NCI-H128 (cell line): ENCODE results near the gene ETV6.

Experiments used
- DNase-seq: peaks from one replicate; lab custom pipeline; 2025; ENCODE audit not compliant: unreplicated experiment; lab: John Stamatoyannopoulos, UW

Gene ETV6

DNA sequence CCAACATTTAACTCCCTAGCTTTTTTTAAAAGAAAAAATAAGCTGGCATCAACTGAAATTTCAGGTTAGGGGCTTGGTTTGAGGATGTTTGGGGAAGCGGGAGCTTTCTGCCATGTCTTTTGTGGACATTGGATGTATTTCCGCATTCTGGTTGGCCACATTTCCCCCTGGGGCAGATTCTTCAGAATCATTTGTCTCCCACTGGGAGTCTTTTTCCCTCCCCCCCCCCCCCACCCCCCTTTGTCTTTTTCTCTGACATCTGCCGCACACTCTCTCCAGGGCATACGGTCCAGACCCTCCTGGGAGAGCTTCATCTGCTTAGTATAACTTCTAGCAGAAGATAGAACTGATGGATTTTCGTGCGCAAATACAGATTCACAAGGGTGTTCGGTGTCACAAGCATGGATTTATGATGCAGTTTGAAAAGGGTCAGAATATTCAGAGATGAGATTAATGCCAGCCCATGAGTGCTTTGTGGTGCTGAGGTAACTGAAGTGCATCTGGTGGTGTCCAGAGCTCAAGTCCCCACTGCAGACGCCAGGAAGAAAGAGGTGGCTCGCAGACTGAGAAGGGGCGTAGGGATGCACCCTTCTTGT lies 40.2 kb downstream of the ETV6 start:
- no peak for DNase-seq

DNA sequence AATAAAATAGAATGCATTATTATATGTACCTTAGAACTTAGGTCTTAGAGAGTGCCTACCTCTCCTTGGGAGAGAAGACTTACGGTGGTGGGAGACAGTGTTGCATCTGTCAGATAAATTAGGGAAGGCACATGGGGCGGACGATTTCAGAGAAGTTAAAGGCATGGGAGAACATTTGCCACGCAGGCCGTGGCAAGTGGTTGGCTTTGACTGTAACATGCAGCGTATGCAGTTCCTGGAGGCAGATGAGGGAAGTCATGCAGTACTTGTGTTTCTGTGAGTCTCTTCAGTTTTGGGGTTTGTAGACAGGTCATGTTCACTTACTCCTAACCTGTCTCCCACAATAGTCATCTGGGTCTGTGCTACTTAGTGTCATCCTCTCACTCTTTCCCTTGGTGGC lies 43.6 kb downstream of the ETV6 start:
- DNase-seq, result no peak

DNA sequence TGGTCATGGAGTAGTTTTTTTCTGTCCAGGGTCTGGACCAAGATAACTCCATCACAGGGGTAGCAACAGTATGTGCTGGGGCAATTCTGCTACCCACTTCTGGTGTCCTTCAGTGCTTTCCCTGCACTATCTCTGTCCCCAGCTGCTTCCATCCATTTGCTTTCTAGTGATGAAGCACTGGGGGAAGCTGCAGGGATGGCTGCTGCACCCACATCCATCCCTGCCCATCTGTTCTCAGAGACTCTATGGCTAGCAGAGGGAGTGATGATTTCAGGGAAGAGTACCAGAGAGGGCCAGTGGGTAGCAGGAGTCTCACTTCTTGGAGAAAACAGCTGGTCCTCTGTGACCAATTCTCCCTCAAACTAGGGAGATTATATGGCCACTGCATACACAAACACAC lies 44.1 kb downstream of the ETV6 start:
- no peak for DNase-seq

- no peak for DNase-seq
Measured at GRCh38 chr12:11694528-11694927, 45.1 kb downstream of the ETV6 start.

DNA sequence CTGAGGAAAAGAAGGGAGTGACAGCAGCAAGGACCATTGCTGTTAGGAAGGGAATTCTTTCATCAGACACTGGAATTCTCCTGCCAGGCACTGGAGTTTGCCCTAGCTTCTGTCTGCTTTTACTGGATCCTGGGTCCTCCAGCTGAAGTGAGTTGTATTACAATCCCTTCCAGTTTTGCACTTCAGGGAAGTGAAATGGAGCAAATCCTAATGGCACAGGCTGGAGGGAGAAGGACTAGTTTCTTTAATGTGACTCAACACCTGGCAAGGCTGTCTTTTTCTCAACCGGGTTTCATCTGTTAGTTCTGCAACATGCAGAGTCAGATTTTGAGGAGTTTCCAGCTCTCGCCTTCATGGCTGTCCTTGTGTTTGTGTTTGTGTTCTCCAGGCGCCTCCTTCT lies 45.8 kb downstream of the ETV6 start:
- no peak for DNase-seq

DNA sequence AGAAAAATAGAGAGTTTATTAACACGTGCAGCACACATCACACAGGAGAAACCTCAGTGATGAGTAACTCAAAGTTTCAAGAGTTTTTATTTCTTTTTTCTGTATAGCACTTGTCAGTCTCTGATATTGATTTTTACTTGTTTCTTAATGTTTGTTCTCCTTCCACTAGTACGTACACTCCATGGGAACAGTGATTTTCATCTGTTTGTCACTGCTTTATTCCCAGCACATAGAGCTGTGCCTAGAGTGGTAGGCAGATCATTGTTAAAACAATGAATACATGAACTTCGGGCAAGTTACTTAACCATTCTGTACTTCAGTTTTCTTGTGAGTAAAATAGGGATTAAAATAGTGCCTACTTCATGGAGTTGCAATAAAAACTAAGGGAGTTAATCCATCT lies 46.6 kb downstream of the ETV6 start:
- DNase-seq, result no peak

- no peak for DNase-seq
Measured at GRCh38 chr12:11697131-11697530, 47.7 kb downstream of the ETV6 start.

GRCh38 chr12:11697670-11698387 lies 48.4 kb downstream of the ETV6 start:
- no peak for DNase-seq

DNA sequence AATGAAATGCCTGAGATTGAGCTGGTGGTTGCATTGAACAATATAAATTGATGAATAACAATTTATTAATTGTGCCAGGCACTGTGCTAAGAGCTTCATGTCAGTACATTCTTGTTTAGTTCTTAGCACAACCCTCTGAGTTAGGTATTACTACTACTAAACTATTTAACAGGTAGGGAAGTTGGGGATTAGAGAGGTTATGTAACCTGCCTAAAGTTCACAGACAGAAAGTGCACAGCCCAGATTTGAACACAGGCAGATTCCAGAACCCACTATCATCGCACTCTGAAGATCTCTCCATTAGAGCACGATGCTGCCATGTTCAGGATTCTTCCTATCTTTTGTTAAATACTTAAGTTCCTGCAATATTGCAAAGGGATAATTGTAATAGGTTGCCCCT lies 49.3 kb downstream of the ETV6 start:
- no peak for DNase-seq

DNA sequence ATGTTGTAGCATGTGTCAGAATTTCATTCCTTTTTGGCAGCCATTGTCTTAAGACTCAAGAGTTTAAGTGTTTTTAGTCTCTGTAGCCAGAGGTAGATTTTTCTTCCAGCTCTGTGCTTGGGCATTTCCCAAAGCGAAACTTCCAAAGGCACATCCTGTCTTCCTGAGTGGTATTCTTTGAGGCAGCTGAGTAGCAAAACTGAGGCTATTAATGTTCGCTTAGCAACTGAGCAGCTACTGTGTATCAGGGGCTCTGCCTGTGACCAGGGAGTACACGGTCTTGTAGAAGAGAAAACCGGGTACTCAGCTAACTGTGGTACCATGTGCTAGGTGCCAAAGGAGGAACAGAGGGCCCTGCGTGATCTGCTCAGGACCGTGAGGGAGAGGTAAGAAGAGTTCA lies 52.0 kb downstream of the ETV6 start:
- no peak for DNase-seq

DNA sequence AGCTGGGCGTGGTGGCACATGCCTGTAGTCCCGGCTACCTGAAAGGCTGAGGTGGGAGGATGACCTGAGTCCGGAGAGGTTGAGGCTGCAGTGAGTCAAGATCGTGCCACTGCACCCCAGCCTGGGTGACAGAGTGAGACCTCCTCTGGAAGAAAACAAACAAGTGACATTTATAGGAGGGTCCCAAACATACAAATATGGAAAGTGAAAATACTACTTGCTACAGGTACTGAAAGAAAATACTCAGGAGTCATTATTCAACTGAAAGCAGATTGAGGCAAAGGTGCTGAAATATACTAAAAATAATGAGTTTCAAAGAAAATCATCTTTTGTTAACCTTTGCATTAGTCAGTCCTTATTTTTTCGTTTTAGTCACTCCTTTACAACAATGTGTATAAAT lies 53.5 kb downstream of the ETV6 start:
- DNase-seq, result no peak

DNA sequence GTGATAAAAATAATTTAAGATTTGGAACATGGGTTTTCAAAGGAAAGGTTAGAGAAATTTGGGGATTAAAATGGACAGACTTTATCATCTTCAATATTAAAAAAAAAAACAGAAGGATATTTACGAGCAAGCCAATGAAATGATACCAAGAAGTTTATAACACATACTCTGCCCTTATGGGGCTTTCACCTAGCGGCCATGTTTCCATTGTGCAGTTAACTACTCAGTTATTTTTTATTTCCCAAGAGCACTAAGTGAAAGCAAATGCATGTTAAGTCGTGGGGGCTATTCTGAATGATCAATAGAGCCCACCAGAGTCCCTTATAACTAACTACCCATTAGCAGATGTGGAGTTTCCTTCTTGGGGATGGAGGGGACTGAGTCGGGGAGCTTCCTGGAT lies 53.9 kb downstream of the ETV6 start:
- DNase-seq, result no peak

- no peak for DNase-seq
Measured at GRCh38 chr12:11704089-11704488, 54.6 kb downstream of the ETV6 start.

DNA sequence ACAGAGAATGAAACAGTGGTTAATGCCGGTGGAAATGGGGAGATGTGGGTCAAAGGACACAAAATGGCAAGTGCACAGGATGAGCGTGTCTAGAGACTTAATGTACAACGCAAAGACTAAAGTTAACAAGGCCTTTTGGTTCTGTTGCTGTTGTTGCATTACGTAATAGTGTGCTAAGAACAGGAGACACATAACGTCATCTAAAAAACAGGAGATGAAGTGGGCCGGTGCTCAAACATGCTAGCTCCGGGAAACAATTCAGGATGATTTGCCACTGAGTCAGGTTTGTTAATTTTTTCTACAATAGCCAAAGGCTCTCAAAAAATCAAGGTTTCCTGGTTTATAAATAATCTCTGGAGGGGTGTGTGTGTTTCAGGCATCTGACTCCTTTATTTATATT lies 55.5 kb downstream of the ETV6 start:
- DNase-seq, result no peak

DNA sequence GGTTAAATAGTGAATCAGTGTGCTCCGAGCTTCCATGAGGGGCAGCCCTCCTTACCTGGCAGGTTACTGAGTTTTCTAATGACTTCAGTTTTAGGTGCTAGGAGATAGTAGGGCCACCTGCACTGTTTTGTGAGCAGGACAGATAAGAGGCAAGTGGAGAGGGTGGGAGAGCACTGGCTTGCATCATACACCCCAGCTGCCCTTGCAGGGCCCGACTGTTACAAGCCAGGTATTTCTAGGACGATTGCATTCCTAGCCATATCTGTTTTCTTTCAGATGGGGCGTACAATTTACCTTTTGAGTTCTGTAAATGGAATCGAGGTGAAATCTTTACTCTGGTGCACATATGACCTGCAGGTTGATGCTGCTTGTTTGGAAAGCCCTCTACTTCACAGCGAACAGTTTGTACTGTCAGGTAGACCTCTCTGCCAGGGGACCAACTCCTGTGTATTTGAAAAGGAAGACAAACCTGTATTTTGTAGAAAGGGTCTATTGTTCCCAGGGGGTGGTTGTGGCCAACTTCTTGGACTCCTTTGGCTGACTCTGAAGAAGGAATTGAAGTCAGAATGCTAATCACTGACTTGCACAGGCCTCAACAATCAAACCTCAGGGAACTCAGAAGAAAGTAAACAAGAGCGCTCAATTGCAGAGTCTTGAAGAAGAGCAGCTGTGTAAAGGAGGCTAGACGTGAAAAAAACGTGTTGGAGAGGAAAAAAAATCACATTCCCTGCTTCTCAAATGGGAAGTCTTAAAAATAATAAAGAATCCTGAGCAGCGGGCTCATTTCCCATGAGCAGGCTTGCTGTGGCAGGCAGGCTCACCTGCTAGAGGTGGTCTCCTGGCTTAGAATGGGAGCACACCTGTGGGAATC lies 57.3 kb downstream of the ETV6 start:
- no peak for DNase-seq

- DNase-seq, result no peak
Measured at GRCh38 chr12:11707535-11707934, 58.1 kb downstream of the ETV6 start.

DNA sequence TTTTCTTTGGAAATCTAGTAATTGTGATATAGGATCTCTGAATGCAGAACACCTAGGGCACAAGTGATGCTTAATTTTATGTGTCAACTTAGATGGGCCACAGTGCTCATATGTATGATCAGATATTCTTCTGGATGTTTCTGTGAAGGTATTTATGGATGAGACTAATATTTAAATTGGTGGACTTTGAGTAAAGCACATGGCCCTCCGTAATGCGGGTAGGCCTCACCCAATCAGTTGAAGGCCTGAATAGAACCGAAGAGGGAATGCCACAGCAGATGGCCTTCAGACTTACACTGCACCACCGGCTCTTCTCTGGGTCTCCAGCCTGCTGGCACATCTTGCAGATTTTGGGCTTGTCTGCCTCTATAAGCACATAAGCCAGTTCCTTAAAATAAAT lies 60.0 kb downstream of the ETV6 start:
- DNase-seq, result no peak

DNA sequence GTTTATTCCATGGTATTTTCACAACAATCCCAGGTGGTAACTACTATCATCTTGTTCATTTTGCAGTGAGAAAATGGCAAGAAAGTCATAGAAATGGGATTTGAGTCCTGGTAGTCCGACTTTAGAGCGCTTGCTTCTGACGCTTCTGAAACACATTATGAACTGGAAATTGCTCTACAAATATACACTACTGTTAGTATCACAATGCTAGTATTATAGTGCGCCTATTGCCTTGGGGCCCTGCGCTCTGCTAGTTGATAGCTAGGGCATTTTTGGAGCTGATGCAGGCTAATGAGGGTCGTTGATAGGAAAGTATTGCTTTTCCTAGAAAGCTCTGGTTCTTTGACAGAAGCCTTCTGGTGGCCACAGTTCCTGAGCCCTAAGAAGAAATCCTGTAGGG lies 61.0 kb downstream of the ETV6 start:
- DNase-seq, result no peak

DNA sequence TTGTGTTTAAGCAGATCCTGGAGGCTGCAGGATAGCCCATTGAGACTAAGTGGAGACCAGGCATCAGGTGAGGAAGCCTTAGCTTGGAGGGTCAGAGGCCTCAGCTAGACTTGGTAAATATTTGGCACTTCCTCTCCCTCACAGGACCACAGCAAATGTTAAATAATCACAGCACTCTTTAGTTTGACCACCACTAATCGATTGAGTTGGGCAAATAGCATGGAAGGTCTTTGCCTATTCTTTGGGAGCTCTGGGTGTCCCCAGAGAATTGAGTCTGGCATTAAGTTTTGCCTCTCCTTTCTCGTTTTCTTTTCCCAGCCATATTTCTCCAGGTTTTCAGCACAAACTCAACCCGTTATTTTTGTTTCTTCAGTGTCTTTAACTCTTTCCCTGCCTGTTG lies 61.4 kb downstream of the ETV6 start:
- no peak for DNase-seq

- no peak for DNase-seq
Measured at GRCh38 chr12:11711651-11712327, 62.3 kb downstream of the ETV6 start.

- DNase-seq, result no peak
Measured at GRCh38 chr12:11712491-11712890, 63.0 kb downstream of the ETV6 start.

- no peak for DNase-seq
Measured at GRCh38 chr12:11713202-11713601, 63.7 kb downstream of the ETV6 start.
